Measurements from ENCODE around the gene NTRK3. TPM values are rescaled to one million over a fixed set of nuclear protein-coding genes. Genes with fewer than 3 reads are reported as not detected.

NTRK3 gene
- total RNA-seq, 1 experiment from 2014 or later, result not detected

- peaks cover 27% of the 10 kb centered on the region for H3K27me3 Mint-ChIP-seq (ENCODE audit: insufficient read depth, unreplicated experiment)
- DNase-seq, result no peak
- Histone ChIP-seq H3K9me3 (no peaks in the 10 kb centered on the region), H3K27me3 (replicated peaks; ENCODE audit: control insufficient read depth, insufficient read depth, low read length) (no peaks in the 10 kb centered on the region; the same call in 1 of the 2 replicates), H3K4me1 (no peaks in the 10 kb centered on the region), H3K4me3 (ENCODE audit: low read depth, low read length) (no peak overlapping the region), H3K36me3 (ENCODE audit: control insufficient read depth, insufficient read depth, low read length) (no peaks in the 10 kb centered on the region)
- no peak overlapping the region for H3K4me3 Mint-ChIP-seq (ENCODE audit: unreplicated experiment)
- TF ChIP-seq CTCF (IDR thresholded peaks at IDR 0.05; ENCODE audit: insufficient read depth in 1 of 2, low read depth in 1 of 2, low read length in 1 of 2, severe bottlenecking in 1 of 2, unreplicated experiment in 1 of 2), result no peak
- intact Hi-C loops (cut with micrococcal nuclease; ENCODE audit: unreplicated experiment), result loop anchor here (10.0 kb wide), 1 partner anchor 185 kb away; no protein-coding TSS in a partner anchor
- BruUV-seq (replicated peaks), result no TSS peak
- H3K9me3 Mint-ChIP-seq (ENCODE audit: unreplicated experiment), result no peaks in the 10 kb centered on the region
- no peaks in the 10 kb centered on the region for H3K36me3 Mint-ChIP-seq (ENCODE audit: insufficient read depth, unreplicated experiment)
- POLR2A ChIA-PET, result no interaction called here
- H3K27ac Mint-ChIP-seq (ENCODE audit: unreplicated experiment), result no peak overlapping the region
- no peaks in the 10 kb centered on the region for H3K4me1 Mint-ChIP-seq (ENCODE audit: low read depth, unreplicated experiment)
- CTCF ChIA-PET, result interaction anchor here (0.9 kb wide), 1 partner anchor 127 kb away, joined by 3 read pairs; no protein-coding TSS in a partner anchor
Measured at GRCh38 chr15:88269356-88270062, 13.0 kb upstream of the NTRK3 start.

DNA sequence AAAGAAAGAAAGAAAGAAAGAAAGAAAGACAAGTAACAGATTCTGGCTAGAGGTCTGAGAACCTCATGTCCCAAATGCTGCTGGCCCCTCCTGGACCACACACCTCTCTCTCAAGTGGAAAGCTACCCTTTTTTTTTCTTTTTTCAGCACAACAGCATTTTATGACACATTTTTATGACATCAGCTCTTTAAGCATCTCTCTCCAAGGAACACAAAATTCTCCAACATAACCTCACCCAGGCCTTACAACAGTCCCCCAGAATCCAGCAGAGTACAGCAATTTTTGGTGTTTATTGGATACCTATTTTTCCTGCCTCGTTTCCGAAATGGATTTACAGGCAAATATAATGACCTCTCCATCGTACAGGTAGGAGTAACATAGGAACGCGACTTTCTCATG lies 11.2 kb upstream of the NTRK3 start:
- no peaks in the 10 kb centered on the region for H3K36me3 ChIP-seq (ENCODE audit: control insufficient read depth, insufficient read depth, low read length)
- Mint-ChIP-seq H3K4me1 (ENCODE audit: low read depth, unreplicated experiment) (no peaks in the 10 kb centered on the region), H3K27ac (ENCODE audit: unreplicated experiment) (no peak overlapping the region), H3K27me3 (ENCODE audit: insufficient read depth, unreplicated experiment) (peaks cover 30% of the 10 kb centered on the region), H3K36me3 (ENCODE audit: insufficient read depth, unreplicated experiment) (no peaks in the 10 kb centered on the region), H3K4me3 (ENCODE audit: unreplicated experiment) (no peak overlapping the region), H3K9me3 (ENCODE audit: unreplicated experiment) (no peaks in the 10 kb centered on the region)
- ChIA-PET POLR2A (no interaction called here), CTCF (no interaction called here)
- intact Hi-C loops (cut with micrococcal nuclease; ENCODE audit: unreplicated experiment), result no loop called here
- DNase-seq, result no peak
- H3K9me3 ChIP-seq, result no peaks in the 10 kb centered on the region
- H3K4me1 ChIP-seq, result no peaks in the 10 kb centered on the region
- TF ChIP-seq CTCF (IDR thresholded peaks at IDR 0.05; ENCODE audit: insufficient read depth in 1 of 2, low read depth in 1 of 2, low read length in 1 of 2, severe bottlenecking in 1 of 2, unreplicated experiment in 1 of 2), result no peak
- no TSS peak for BruUV-seq (replicated peaks)
- H3K27me3 ChIP-seq (replicated peaks; ENCODE audit: control insufficient read depth, insufficient read depth, low read length), result no peaks in the 10 kb centered on the region; the same call in 1 of the 2 replicates
- H3K4me3 ChIP-seq (ENCODE audit: low read depth, low read length), result no peak overlapping the region

- no peaks in the 10 kb centered on the region; the same call in 1 of the 2 replicates for H3K27me3 ChIP-seq (replicated peaks; ENCODE audit: control insufficient read depth, insufficient read depth, low read length)
- no peak overlapping the region for H3K4me3 Mint-ChIP-seq (ENCODE audit: unreplicated experiment)
- no peaks in the 10 kb centered on the region for H3K4me1 ChIP-seq
- no TSS peak for BruUV-seq (replicated peaks)
- no peak overlapping the region for H3K4me3 ChIP-seq (ENCODE audit: low read depth, low read length)
- H3K4me1 Mint-ChIP-seq (ENCODE audit: low read depth, unreplicated experiment), result no peaks in the 10 kb centered on the region
- H3K36me3 ChIP-seq (ENCODE audit: control insufficient read depth, insufficient read depth, low read length), result no peaks in the 10 kb centered on the region
- no peaks in the 10 kb centered on the region for H3K36me3 Mint-ChIP-seq (ENCODE audit: insufficient read depth, unreplicated experiment)
- ChIA-PET CTCF (no interaction called here), POLR2A (no interaction called here)
- H3K9me3 Mint-ChIP-seq (ENCODE audit: unreplicated experiment), result no peaks in the 10 kb centered on the region
- no peak overlapping the region for H3K27ac Mint-ChIP-seq (ENCODE audit: unreplicated experiment)
- no peak for TF ChIP-seq CTCF (IDR thresholded peaks at IDR 0.05; ENCODE audit: insufficient read depth in 1 of 2, low read depth in 1 of 2, low read length in 1 of 2, severe bottlenecking in 1 of 2, unreplicated experiment in 1 of 2)
- no peaks in the 10 kb centered on the region for H3K9me3 ChIP-seq
- peaks cover 26% of the 10 kb centered on the region for H3K27me3 Mint-ChIP-seq (ENCODE audit: insufficient read depth, unreplicated experiment)
- intact Hi-C loops (cut with micrococcal nuclease; ENCODE audit: unreplicated experiment), result no loop called here
- no peak for DNase-seq
Measured at GRCh38 chr15:88266170-88266569, 9.6 kb upstream of the NTRK3 start.

All from Caco-2 (cell line).